Breast epithelium (tissue), 4 donors: ENCODE measurements around the gene UBE2D2. TPM values are rescaled to one million over a fixed set of nuclear protein-coding genes. Genes with fewer than 3 reads are reported as not detected.
"Not testable (repeated sequence)": the region's sequence is repeated elsewhere in the genome, so short reads cannot be mapped to it uniquely, and the experiment has no call there.

ENCODE experiments used
- DNase-seq, 2 donors: peaks; one replicate each; pipeline ENCODE4 v3.0.0-alpha.2; 2019; ENCODE audit warnings: low spot score in 2 of 2
- H3K27ac ChIP-seq, 2 donors: fragments of 200-600 bp; sonication (generic) in 1 of 2; one replicate each; pipeline ENCODE4 v1.5.1; 2016 to 2019; ENCODE audit warnings: mild to moderate bottlenecking in 1 of 2
- H3K27me3 ChIP-seq, 2 donors: fragments of 200-600 bp; sonication (generic) in 1 of 2; one replicate each; pipeline versions ENCODE4 v1.5.1 to v1.6.0; 2017 to 2019; ENCODE audit warnings: control low read depth in 1 of 2, mild to moderate bottlenecking in 1 of 2
- H3K36me3 ChIP-seq: fragments of 200-600 bp; one replicate; pipeline ENCODE4 v1.5.1; 2019
- H3K4me1 ChIP-seq, 2 donors: fragments of 200-600 bp; sonication (generic); one replicate each; pipeline ENCODE4 v1.5.1; 2016 to 2019; ENCODE audit warnings: control low read depth in 1 of 2
- H3K4me3 ChIP-seq, 3 donors: fragments of 200-600 bp; sonication (generic); 1 replicate in 2 of 3; 2 replicates in 1 of 3; pipeline ENCODE4 v1.5.1; 2016 to 2019; ENCODE audit warnings: mild to moderate bottlenecking in 3 of 3, moderate library complexity in 2 of 3
- H3K9me3 ChIP-seq, 2 donors: fragments of 200-600 bp; sonication (generic) in 1 of 2; one replicate each; pipeline ENCODE4 v1.5.1; 2016 to 2019; ENCODE audit warnings: control low read depth in 1 of 2
- CTCF ChIP-seq, 3 donors: fragments of 450-650 bp; IDR thresholded peaks; one replicate each; pipeline ENCODE4 v1.5.1; 2016 to 2017; ENCODE audit warnings: antibody characterized with exemption in 3 of 3, mild to moderate bottlenecking in 3 of 3, moderate library complexity in 3 of 3
- POLR2A ChIP-seq: fragments of 450-650 bp; IDR thresholded peaks from one replicate; pipeline ENCODE4 v1.6.1; 2016; ENCODE audit warnings: antibody characterized with exemption, mild to moderate bottlenecking, moderate library complexity
- POLR2AphosphoS5 ChIP-seq, 3 donors: sonication (generic); formaldehyde crosslinking; IDR thresholded peaks; one replicate each; pipeline ENCODE4 v1.6.1; 2017; ENCODE audit warnings: antibody characterized with exemption in 3 of 3
- intact Hi-C: fragments of 100-400 bp; cut with DNase I; formaldehyde crosslinking; loops from one replicate; pipeline ENCODE4 v1.15.1; 2023; ENCODE audit warnings: low total_unique reads
- total RNA-seq, 3 donors: library from RNA; depleted of rRNA; stranded (reverse); fragments of >200 nt; gene quantifications; one replicate each; pipeline ENCODE4 v1.1.0, GENCODE V29; 2016

The UBE2D2 gene
- total RNA-seq = 10 to 100 TPM; 55.1 to 68.3 (median 58.1) TPM

GRCh38 chr5:139560752-139561654 lies at the start of gene UBE2D2:
TSS of gene UBE2D2 (plus strand) at chr5:139561339. CDS start at chr5:139561792, 453 bp downstream.
- Histone ChIP-seq H3K27me3 (no peaks in the 10 kb centered on the region), H3K4me3 (peak within 1 kb of the TSS; percentile 69 to 97 (median 79)), H3K27ac (peak within 1 kb of the TSS; percentile 97 to 99), H3K9me3 (no peaks in the 10 kb centered on the region), H3K4me1 (peaks cover 3 to 20% of the 10 kb centered on the region in 2 donors), H3K36me3 (no peaks in the 10 kb centered on the region)
- intact Hi-C loops = no loop called here
- TF ChIP-seq POLR2A (peak; percentile 34), CTCF (IDR thresholded peaks at IDR 0.05) (no peak), POLR2AphosphoS5 (IDR thresholded peaks at IDR 0.05) (peak in 2 of 3 donors; percentile 61 to 74)
- DNase-seq = peak; percentile 95 to 97

GRCh38 chr5:139512786-139513390 lies 48.3 kb upstream of the UBE2D2 start:
- DNase-seq = no peak
- no peak for TF ChIP-seq POLR2AphosphoS5 (IDR thresholded peaks at IDR 0.05)
- TF ChIP-seq CTCF (IDR thresholded peaks at IDR 0.05) = no peak
- TF ChIP-seq POLR2A = no peak
- Histone ChIP-seq H3K27me3 (no peaks in the 10 kb centered on the region), H3K4me1 (no peaks in the 10 kb centered on the region), H3K27ac (no peak overlapping the region), H3K36me3 (no peaks in the 10 kb centered on the region), H3K9me3 (no peaks in the 10 kb centered on the region), H3K4me3 (no peak overlapping the region)
- intact Hi-C loops = no loop called here

GRCh38 chr5:139513434-139513833 lies 47.7 kb upstream of the UBE2D2 start:
- peak; percentile 76 to 80 for DNase-seq
- H3K4me3 ChIP-seq, H3K9me3 ChIP-seq, intact Hi-C loops, H3K27me3 ChIP-seq, H3K4me1 ChIP-seq, H3K36me3 ChIP-seq, H3K27ac ChIP-seq: not testable (repeated sequence)
- TF ChIP-seq CTCF (IDR thresholded peaks at IDR 0.05) (peak; percentile 23 to 83 (median 64)), POLR2AphosphoS5 (IDR thresholded peaks at IDR 0.05) (peak in 1 of 3 donors; percentile 16)

GRCh38 chr5:139513852-139514485 lies 47.2 kb upstream of the UBE2D2 start:
- TF ChIP-seq POLR2AphosphoS5 (IDR thresholded peaks at IDR 0.05) (no peak), POLR2A (no peak), CTCF (IDR thresholded peaks at IDR 0.05) (no peak)

More at GRCh38 chr5:139513852-139514485, 47.2 kb upstream of the UBE2D2 start:
- intact Hi-C loops = no loop called here
- no peaks in the 10 kb centered on the region for H3K36me3 ChIP-seq
- DNase-seq = no peak
- no peaks in the 10 kb centered on the region for H3K27me3 ChIP-seq
- H3K9me3 ChIP-seq = no peaks in the 10 kb centered on the region
- H3K4me3 ChIP-seq = no peak overlapping the region
- H3K4me1 ChIP-seq = no peaks in the 10 kb centered on the region
- no peak overlapping the region for H3K27ac ChIP-seq
